ENCODE measurements around the gene KREMEN1. TPM values are rescaled to one million over a fixed set of nuclear protein-coding genes. Genes with fewer than 3 reads are reported as not detected.

Gene KREMEN1
- total and polyA plus RNA-seq, 2 donors (not counting 1 experiment from before 2014, with no cell fraction given), result 0.01 TPM; not detected in 1

GRCh38 chr22:29125844-29126243, 53.0 kb downstream of the KREMEN1 start:
- DNase-seq (no peak), ATAC-seq (ENCODE audit: low read depth) (no peak)
- Mint-ChIP-seq H3K27me3 (peaks cover 13% of the 10 kb centered on the region), H3K4me3 (no peak overlapping the region), H3K4me1 (no peaks in the 10 kb centered on the region), H3K27ac (no peak overlapping the region), H3K9me3 (ENCODE audit: insufficient read depth) (no peaks in the 10 kb centered on the region)
- Histone ChIP-seq H3K9ac (ENCODE audit: low read length) (no peak overlapping the region), H3K4me3 (ENCODE audit: control extremely low read depth in 1 of 5, extremely low read depth in 1 of 5, insufficient read depth in 1 of 5, low read depth in 2 of 5, low read length in 4 of 5) (no peak overlapping the region), H3K79me2 (ENCODE audit: control insufficient read depth, insufficient read depth, low read length) (no peaks in the 10 kb centered on the region), H2AFZ (ENCODE audit: insufficient read depth, low read depth, low read length, poor library complexity, severe bottlenecking) (no peak overlapping the region), H3K36me3 (replicated peaks in 1 of 2; ENCODE audit: control extremely low read depth in 1 of 2, control insufficient read depth in 1 of 2, extremely low read depth in 1 of 2, insufficient read depth in 2 of 2, low read length in 1 of 2) (no peaks in the 10 kb centered on the region), H3K27ac (ENCODE audit: low read length in 2 of 2) (no peak overlapping the region), H3K4me2 (replicated peaks; ENCODE audit: low read depth, low read length, poor library complexity, severe bottlenecking) (no peak overlapping the region), H3K4me1 (ENCODE audit: control insufficient read depth in 2 of 2, insufficient read depth in 2 of 2, low read length in 2 of 2) (no peaks in the 10 kb centered on the region), H3K9me3 (ENCODE audit: control extremely low read depth in 1 of 3, control insufficient read depth in 2 of 3, insufficient read depth in 1 of 3, low read length in 2 of 3) (no peaks in the 10 kb centered on the region), H3K27me3 (replicated peaks in 1 of 4; ENCODE audit: control extremely low read depth in 1 of 4, control insufficient read depth in 3 of 4, insufficient read depth in 4 of 4, low read length in 3 of 4) (no peaks in the 10 kb centered on the region), H4K20me1 (ENCODE audit: control insufficient read depth, insufficient read depth, low read length, poor library complexity, severe bottlenecking) (no peaks in the 10 kb centered on the region)
- CTCF ChIA-PET, result no interaction called here
- no peak for TF ChIP-seq CTCF (IDR thresholded peaks at IDR 0.05)
- TF ChIP-seq EZH2 (IDR thresholded peaks at IDR 0.05; ENCODE audit: borderline replicate concordance, insufficient read depth, low read depth, low read length, poor library complexity, severe bottlenecking), result no peak
- intact Hi-C loops (cut with micrococcal nuclease), result no loop called here
- POLR2A ChIA-PET, result no interaction called here
- 94% methylated on average over 3 of the region's 5 CpGs for WGBS (ENCODE audit: insufficient coverage)

GRCh38 chr22:29126670-29127395, 54.0 kb downstream of the KREMEN1 start:
- H3K79me2 ChIP-seq (ENCODE audit: control insufficient read depth, insufficient read depth, low read length), result no peaks in the 10 kb centered on the region
- no CpG with 5 or more reads among the region's 2 CpGs for WGBS (ENCODE audit: insufficient coverage)
- H3K4me2 ChIP-seq (replicated peaks; ENCODE audit: low read depth, low read length, poor library complexity, severe bottlenecking), result no peak overlapping the region
- H3K9ac ChIP-seq (ENCODE audit: low read length), result no peak overlapping the region
- ChIA-PET CTCF (no interaction called here), POLR2A (no interaction called here)
- H3K4me3 ChIP-seq (ENCODE audit: control extremely low read depth in 1 of 5, extremely low read depth in 1 of 5, insufficient read depth in 1 of 5, low read depth in 2 of 5, low read length in 4 of 5), result no peak overlapping the region
- no peaks in the 10 kb centered on the region for H4K20me1 ChIP-seq (ENCODE audit: control insufficient read depth, insufficient read depth, low read length, poor library complexity, severe bottlenecking)
- no peaks in the 10 kb centered on the region for H3K36me3 ChIP-seq (replicated peaks in 1 of 2; ENCODE audit: control extremely low read depth in 1 of 2, control insufficient read depth in 1 of 2, extremely low read depth in 1 of 2, insufficient read depth in 2 of 2, low read length in 1 of 2)
- no peaks in the 10 kb centered on the region for H3K4me1 ChIP-seq (ENCODE audit: control insufficient read depth in 2 of 2, insufficient read depth in 2 of 2, low read length in 2 of 2)
- intact Hi-C loops (cut with micrococcal nuclease), result no loop called here
- TF ChIP-seq EZH2 (IDR thresholded peaks at IDR 0.05; ENCODE audit: borderline replicate concordance, insufficient read depth, low read depth, low read length, poor library complexity, severe bottlenecking), result no peak
- TF ChIP-seq CTCF (IDR thresholded peaks at IDR 0.05), result no peak
- Mint-ChIP-seq H3K4me3 (no peak overlapping the region), H3K27me3 (peaks cover 9% of the 10 kb centered on the region), H3K27ac (no peak overlapping the region), H3K9me3 (ENCODE audit: insufficient read depth) (no peaks in the 10 kb centered on the region), H3K4me1 (no peaks in the 10 kb centered on the region)
- ATAC-seq (ENCODE audit: low read depth) (no peak), DNase-seq (no peak)
- H3K9me3 ChIP-seq (ENCODE audit: control extremely low read depth in 1 of 3, control insufficient read depth in 2 of 3, insufficient read depth in 1 of 3, low read length in 2 of 3), result no peaks in the 10 kb centered on the region
- no peaks in the 10 kb centered on the region for H3K27me3 ChIP-seq (replicated peaks in 1 of 4; ENCODE audit: control extremely low read depth in 1 of 4, control insufficient read depth in 3 of 4, insufficient read depth in 4 of 4, low read length in 3 of 4)
- no peak overlapping the region for H3K27ac ChIP-seq (ENCODE audit: low read length in 2 of 2)
- H2AFZ ChIP-seq (ENCODE audit: insufficient read depth, low read depth, low read length, poor library complexity, severe bottlenecking), result no peak overlapping the region
